IMR-90 (cell line): ENCODE data around the gene SMARCD1. TPM values are rescaled to one million over a fixed set of nuclear protein-coding genes. Genes with fewer than 3 reads are reported as not detected.

Source experiments
- ATAC-seq: fragments of 200-7000 bp; cut with Tn5 transposase; 2 replicates; pipeline ENCODE4 v1.9.1; 2020; ENCODE audit warnings: low read depth, mild to moderate bottlenecking, moderate library complexity
- BruUV-seq: library from RNA; stranded (reverse); fragments of 400-500 nt; replicated peaks from 2 replicates; lab custom pipeline; 2021; lab: Mats Ljungman, UMichigan
- CTCF ChIA-PET: fragments of 300-600 bp; formaldehyde crosslinking; extraction: SDS; loops from one replicate; lab custom pipeline; 2021; ENCODE audit warnings: antibody characterized with exemption; lab: Yijun Ruan, JAX
- POLR2A ChIA-PET: fragments of 300-600 bp; sonication (Branson Sonifier 250); formaldehyde crosslinking; loops from one replicate; lab custom pipeline; 2022; ENCODE audit warnings: antibody characterized with exemption; ENCODE audit not compliant: unreplicated experiment; lab: Charles Lee
- DNase-seq: peaks from one replicate; pipeline ENCODE4 v3.0.0; 2013
- H2AFZ ChIP-seq: replicated peaks from 2 replicates; pipeline ENCODE3; 2013; ENCODE audit warnings: low read length, mild to moderate bottlenecking; ENCODE audit not compliant: poor library complexity
- H2AK5ac ChIP-seq: 2 replicates; pipeline ENCODE4 v1.6.1; 2013; ENCODE audit warnings: low read depth, low read length, inconsistent platforms
- H2AK9ac ChIP-seq: replicated peaks from 2 replicates; pipeline ENCODE3; 2013; ENCODE audit warnings: mild to moderate bottlenecking, low read depth, low read length, moderate library complexity; ENCODE audit not compliant: poor library complexity
- H2BK120ac ChIP-seq: 2 replicates; pipeline ENCODE4 v1.6.1; 2013; ENCODE audit warnings: low read depth, low read length, inconsistent platforms
- H2BK15ac ChIP-seq: 3 replicates; pipeline ENCODE4 v1.6.1; 2013; ENCODE audit warnings: low read depth, low read length, inconsistent platforms
- H2BK20ac ChIP-seq: 2 replicates; pipeline ENCODE4 v1.6.1; 2013; ENCODE audit warnings: low read depth, mild to moderate bottlenecking, inconsistent platforms, low read length, moderate library complexity
- H2BK5ac ChIP-seq: 2 replicates; pipeline ENCODE4 v1.6.1; 2013; ENCODE audit warnings: mild to moderate bottlenecking, low read depth, low read length, inconsistent platforms; ENCODE audit not compliant: poor library complexity, severe bottlenecking
- H3K14ac ChIP-seq: replicated peaks from 2 replicates; pipeline ENCODE4 v1.6.1; 2013; ENCODE audit warnings: low read depth, low read length, inconsistent platforms
- H3K18ac ChIP-seq: 2 replicates; pipeline ENCODE4 v1.6.1; 2013; ENCODE audit warnings: low read depth, low read length, control low read depth
- H3K23ac ChIP-seq: 2 replicates; pipeline ENCODE4 v1.6.1; 2013; ENCODE audit warnings: low read depth, low read length, inconsistent platforms
- H3K27ac ChIP-seq: 2 replicates; pipeline ENCODE4 v1.5.1; 2013; ENCODE audit warnings: mild to moderate bottlenecking, control low read depth, low read length; ENCODE audit not compliant: insufficient read depth
- H3K27me3 ChIP-seq: 2 replicates; pipeline ENCODE4 v1.6.1; 2013; ENCODE audit warnings: low read length; ENCODE audit not compliant: control insufficient read depth, insufficient read depth
- H3K36me3 ChIP-seq: 2 replicates; pipeline ENCODE4 v1.6.1; 2013; ENCODE audit warnings: low read length, mixed read lengths; ENCODE audit not compliant: control insufficient read depth, insufficient read depth
- H3K4ac ChIP-seq: 2 replicates; pipeline ENCODE4 v1.6.1; 2013; ENCODE audit warnings: low read depth, low read length, inconsistent platforms
- H3K4me1 ChIP-seq: 2 replicates; pipeline ENCODE4 v1.6.1; 2013; ENCODE audit warnings: low read length, mixed read lengths; ENCODE audit not compliant: control insufficient read depth, insufficient read depth
- H3K4me2 ChIP-seq: 2 replicates; pipeline ENCODE4 v1.6.1; 2013; ENCODE audit warnings: low read depth, mild to moderate bottlenecking, control low read depth, low read length, moderate library complexity
- H3K4me3 ChIP-seq: 2 replicates; pipeline ENCODE4 v1.5.1; 2013; ENCODE audit warnings: low read depth, mild to moderate bottlenecking, control low read depth, low read length, moderate library complexity; ENCODE audit not compliant: insufficient read depth
- H3K56ac ChIP-seq: 2 replicates; pipeline ENCODE4 v1.6.1; 2013; ENCODE audit warnings: low read length, inconsistent platforms; ENCODE audit not compliant: insufficient read depth; ENCODE audit errors: extremely low read depth
- H3K79me1 ChIP-seq, 2 experiments: 2 replicates each; pipeline ENCODE4 v1.6.1; 2013; ENCODE audit warnings: low read length in 2 of 2, inconsistent platforms in 1 of 2, low read depth in 1 of 2
- H3K9ac ChIP-seq: 2 replicates; pipeline ENCODE4 v1.6.1; 2013; ENCODE audit warnings: low read depth, low read length, control low read depth
- H3K9me1 ChIP-seq: 2 replicates; pipeline ENCODE4 v1.6.1; 2013; ENCODE audit warnings: low read length, inconsistent platforms; ENCODE audit not compliant: insufficient read depth
- H3K9me3 ChIP-seq: 2 replicates; pipeline ENCODE4 v1.6.1; 2013; ENCODE audit warnings: low read length; ENCODE audit not compliant: control insufficient read depth, insufficient read depth
- H4K20me1 ChIP-seq: 2 replicates; pipeline ENCODE4 v1.6.1; 2013; ENCODE audit warnings: low read length, inconsistent platforms; ENCODE audit not compliant: insufficient read depth
- H4K5ac ChIP-seq: 2 replicates; pipeline ENCODE4 v1.6.1; 2013; ENCODE audit warnings: mild to moderate bottlenecking, low read depth, low read length, control low read depth
- H4K8ac ChIP-seq, 2 experiments: 2 replicates each; pipeline ENCODE4 v1.6.1; 2013; ENCODE audit warnings: low read depth in 2 of 2, low read length in 2 of 2, control low read depth in 1 of 2, inconsistent platforms in 1 of 2
- H4K91ac ChIP-seq: 2 replicates; pipeline ENCODE4 v1.6.1; 2013; ENCODE audit warnings: low read depth, low read length, inconsistent platforms; ENCODE audit not compliant: insufficient read depth
- FOS ChIP-seq: fragments of 150-350 bp; IDR thresholded peaks from 2 replicates; pipeline ENCODE4 v1.6.1; 2016; ENCODE audit warnings: low read depth, low read length
- MXI1 ChIP-seq: IDR thresholded peaks from 2 replicates; pipeline ENCODE4 v1.6.1; 2012; ENCODE audit warnings: low read depth, mild to moderate bottlenecking, low read length, moderate library complexity, borderline replicate concordance
- POLR2A ChIP-seq: IDR thresholded peaks from 2 replicates; pipeline ENCODE4 v1.6.1; 2012; ENCODE audit warnings: mild to moderate bottlenecking, low read depth, low read length
- RCOR1 ChIP-seq: IDR thresholded peaks from 2 replicates; pipeline ENCODE4 v1.6.1; 2012; ENCODE audit warnings: mild to moderate bottlenecking, low read length, improper control_type of control experiment; ENCODE audit not compliant: insufficient replicate concordance
- SMC3 ChIP-seq: fragments of 150-350 bp; IDR thresholded peaks from 2 replicates; pipeline ENCODE4 v1.6.1; 2016; ENCODE audit warnings: low read depth, mild to moderate bottlenecking, antibody characterized with exemption, low read length, moderate library complexity
- WGBS, 2 experiments: methylation state at CpG; one replicate each; pipeline versions ENCODE4 v1.1.5 to v1.1.7; 2013; ENCODE audit warnings: missing lambda C conversion rate in 2 of 2; ENCODE audit not compliant: insufficient read length in 1 of 2; ENCODE audit errors: extremely low coverage in 2 of 2; 5-methylcytosine and 5-hydroxymethylcytosine counted together
- dilution Hi-C: fragments of 300-500 bp; cut with HindIII; formaldehyde crosslinking; loops from one replicate; pipeline ENCODE4 v1.14.3; 2018; ENCODE audit warnings: low sequenced_read_pairs; ENCODE audit not compliant: unreplicated experiment
- in situ Hi-C: fragments of 300-500 bp; cut with MboI; formaldehyde crosslinking; loops from 3 replicates; pipeline ENCODE4 v1.14.3; 2019; ENCODE audit warnings: low sequenced_read_pairs, inconsistent platforms, mixed read lengths
- intact Hi-C: fragments of 100-400 bp; cut with micrococcal nuclease; formaldehyde crosslinking; loops from 2 replicates; pipeline ENCODE4 v1.10.0; 2022
- polyA plus RNA-seq, 3 experiments: library from polyadenylated mRNA; depleted of rRNA; stranded (reverse); fragments of >200 nt; gene quantifications; 2 replicates each; pipeline ENCODE4 v1.2.3, GENCODE V29; 2012; ENCODE audit warnings: low replicate concordance in 1 of 3
- total RNA-seq: library from RNA; depleted of rRNA; stranded (reverse); fragments of >200 nt; gene quantifications from 2 replicates; pipeline ENCODE4 v1.2.3, GENCODE V29; 2012
- TF ChIP-seq, protein P1 (sequence below): fragments of 150-350 bp; IDR thresholded peaks from 2 replicates; pipeline ENCODE4 v1.6.1; 2016; ENCODE audit warnings: low read depth, mild to moderate bottlenecking, low read length, moderate library complexity, borderline replicate concordance

The SMARCD1 gene
- total and polyA plus RNA-seq, 2 of the 4 experiments (the other 2 are of a cell fraction): 28.1 to 47.9 TPM

DNA sequence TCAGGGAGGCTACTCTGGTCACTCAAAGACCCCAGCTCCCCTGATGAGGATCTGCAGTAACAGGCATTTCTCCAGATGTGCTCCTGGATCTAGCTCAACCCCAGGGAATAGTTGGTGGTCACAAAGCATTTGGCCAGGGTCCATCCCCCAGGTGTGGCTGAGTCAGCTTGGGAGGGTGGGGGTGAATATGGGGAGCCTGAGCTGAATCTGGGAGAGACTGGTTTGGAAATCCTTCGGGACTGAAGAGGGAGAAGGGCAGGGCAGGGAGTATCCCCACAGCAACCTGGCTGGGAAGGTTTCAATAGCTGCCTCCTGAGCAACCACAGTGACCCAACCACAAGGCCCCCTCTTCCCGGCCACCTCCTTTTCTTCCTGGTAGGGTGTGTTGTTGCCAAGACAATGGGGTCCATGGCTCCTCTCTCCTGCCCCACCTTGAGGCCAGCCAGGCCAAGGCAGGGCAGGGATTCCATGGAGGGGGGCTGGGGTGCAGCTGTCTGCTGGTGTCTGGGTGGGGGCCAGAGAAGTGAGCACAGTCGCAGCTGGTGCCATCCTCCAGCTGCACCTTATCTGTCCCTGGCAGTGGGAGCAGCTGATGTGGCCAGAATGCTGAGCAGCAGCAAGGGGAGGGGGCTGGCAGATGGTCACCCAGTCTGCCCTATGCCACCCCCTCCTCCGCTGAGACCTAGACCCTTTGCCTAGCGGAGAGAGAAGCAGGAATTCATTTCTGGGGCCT is 22.2 kb upstream of the SMARCD1 start (continued):
- TF ChIP-seq FOS (no peak), POLR2A (no peak)

DNA sequence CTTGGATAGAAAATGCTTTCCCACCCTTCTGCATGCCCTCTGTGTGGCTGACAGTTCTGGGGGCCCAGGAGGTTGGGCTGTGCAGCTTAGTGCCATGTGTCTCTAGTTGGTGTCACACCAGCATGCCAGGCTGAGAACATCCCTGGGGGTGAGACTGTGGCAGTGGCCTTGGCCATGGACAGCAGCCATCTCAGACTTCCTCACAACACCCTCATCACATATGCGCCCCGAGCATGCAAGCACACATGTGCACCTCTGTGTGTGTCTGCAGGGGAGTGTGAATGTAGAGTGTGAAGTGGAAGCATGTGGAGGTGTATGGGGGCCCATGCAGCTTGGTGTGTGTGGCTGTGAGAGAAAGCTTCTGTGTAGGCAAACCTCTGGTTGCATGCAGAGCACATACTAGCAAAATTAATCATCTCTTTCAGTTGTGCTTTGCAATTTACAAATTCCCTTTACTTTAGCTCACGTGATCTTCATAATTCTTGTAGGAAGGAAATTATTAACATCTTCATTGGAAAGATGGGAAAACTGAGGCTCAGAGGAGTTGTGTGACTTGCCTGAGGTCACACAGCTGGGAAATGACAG is 19.3 kb upstream of the SMARCD1 start:
- H3K27me3 ChIP-seq: no peaks in the 10 kb centered on the region
- BruUV-seq: no TSS peak
- H2AK9ac ChIP-seq: peak overlapping the region; percentile 31
- in situ Hi-C loops (loop anchor here (5.0 kb wide), 1 partner anchor 289 kb away; no protein-coding TSS in a partner anchor), intact Hi-C loops (loop anchor here (1.0 kb wide), 1 partner anchor 99 kb away; no protein-coding TSS in a partner anchor), dilution Hi-C loops (no loop called here)
- H3K4me3 ChIP-seq: no peak overlapping the region
- no peaks in the 10 kb centered on the region for H3K79me1 ChIP-seq
- H3K4me2 ChIP-seq: peak overlapping the region; percentile 10; the same call in 1 of the 2 replicates
- H2BK15ac ChIP-seq: peak overlapping the region; percentile 49
- peak overlapping the region; percentile 56 for H4K5ac ChIP-seq
- peak; percentile 34 for DNase-seq
- peak overlapping the region; percentile 61 for H3K27ac ChIP-seq
- peak overlapping the region; percentile 17 to 78 for H4K8ac ChIP-seq
- no CpG with 5 or more reads among the region's 3 CpGs for WGBS, 2 experiments
- H3K9ac ChIP-seq: no peak overlapping the region
- no peak overlapping the region for H3K56ac ChIP-seq
- H2BK5ac ChIP-seq: peak overlapping the region; percentile 64
- H3K36me3 ChIP-seq: no peaks in the 10 kb centered on the region
- peak overlapping the region; percentile 32; the same call in 1 of the 2 replicates for H3K23ac ChIP-seq
- CTCF ChIA-PET: interaction anchor here (1.4 to 3.8 kb wide), 4 partner anchors 10 to 99 kb away, joined by 4 to 15 read pairs (median 8); partner anchors contain the start of gene COX14
- H4K91ac ChIP-seq: peak overlapping the region; percentile 65
- peak overlapping the region; percentile 75 for H2BK120ac ChIP-seq
- ATAC-seq: no peak
- H3K4me1 ChIP-seq: peaks cover 10% of the 10 kb centered on the region
- TF ChIP-seq MXI1 (no peak), RCOR1 (no peak), SMC3 (no peak)
- TF ChIP-seq, protein P1, sequence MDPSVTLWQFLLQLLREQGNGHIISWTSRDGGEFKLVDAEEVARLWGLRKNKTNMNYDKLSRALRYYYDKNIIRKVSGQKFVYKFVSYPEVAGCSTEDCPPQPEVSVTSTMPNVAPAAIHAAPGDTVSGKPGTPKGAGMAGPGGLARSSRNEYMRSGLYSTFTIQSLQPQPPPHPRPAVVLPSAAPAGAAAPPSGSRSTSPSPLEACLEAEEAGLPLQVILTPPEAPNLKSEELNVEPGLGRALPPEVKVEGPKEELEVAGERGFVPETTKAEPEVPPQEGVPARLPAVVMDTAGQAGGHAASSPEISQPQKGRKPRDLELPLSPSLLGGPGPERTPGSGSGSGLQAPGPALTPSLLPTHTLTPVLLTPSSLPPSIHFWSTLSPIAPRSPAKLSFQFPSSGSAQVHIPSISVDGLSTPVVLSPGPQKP: no peak
- H3K14ac ChIP-seq: peak overlapping the region; percentile 61
- H2BK20ac ChIP-seq: peak overlapping the region; percentile 81
- H3K9me3 ChIP-seq: no peaks in the 10 kb centered on the region
- 0 out of 2 replicates have a peak, but pooled peaks cover 7% of the 10 kb centered on the region for H3K9me1 ChIP-seq
- peak overlapping the region; percentile 75 for H3K4ac ChIP-seq
- H2AFZ ChIP-seq: peak overlapping the region; percentile 40
- H4K20me1 ChIP-seq: no peaks in the 10 kb centered on the region
- peak overlapping the region; percentile 91 for H2AK5ac ChIP-seq
- POLR2A ChIA-PET: interaction anchor here (0.6 to 0.9 kb wide), 2 partner anchors 16 to 557 kb away, joined by 3 to 4 read pairs; no protein-coding TSS in a partner anchor
- peak overlapping the region; percentile 70 for H3K18ac ChIP-seq
